Karpas-422 (cell line): ENCODE data around the gene ERBB2. TPM values are rescaled to one million over a fixed set of nuclear protein-coding genes. Genes with fewer than 3 reads are reported as not detected.

Experiments used
- DNase-seq: peaks from one replicate; pipeline ENCODE4 v3.0.0-alpha.2; 2015
- H2AFZ ChIP-seq: fragments of 200-600 bp; sonication (generic); 2 replicates; pipeline ENCODE4 v1.6.1; 2014; ENCODE audit warnings: antibody characterized with exemption, low read length, mixed read lengths
- H3K27ac ChIP-seq: fragments of 200-600 bp; sonication (generic); 2 replicates; pipeline ENCODE4 v1.5.1; 2014; ENCODE audit warnings: mild to moderate bottlenecking, low read length, moderate library complexity
- H3K27me3 ChIP-seq: fragments of 200-600 bp; sonication (generic); 2 replicates; pipeline ENCODE4 v1.6.1; 2014; ENCODE audit warnings: low read length, mixed read lengths
- H3K36me3 ChIP-seq: fragments of 200-600 bp; sonication (generic); 2 replicates; pipeline ENCODE4 v1.6.1; 2014; ENCODE audit warnings: low read length, mixed read lengths; ENCODE audit not compliant: insufficient read depth
- H3K4me1 ChIP-seq: fragments of 200-600 bp; sonication (generic); 2 replicates; pipeline ENCODE4 v1.6.1; 2014; ENCODE audit warnings: mild to moderate bottlenecking, low read length, mixed read lengths
- H3K4me2 ChIP-seq: fragments of 200-600 bp; sonication (generic); 2 replicates; pipeline ENCODE4 v1.6.1; 2014; ENCODE audit warnings: low read length, low read depth, mild to moderate bottlenecking; ENCODE audit not compliant: poor library complexity, severe bottlenecking
- H3K4me3 ChIP-seq: fragments of 200-600 bp; sonication (generic); 2 replicates; pipeline ENCODE4 v1.5.1; 2014; ENCODE audit warnings: mild to moderate bottlenecking, antibody characterized with exemption, low read length, mixed read lengths
- H3K79me2 ChIP-seq: fragments of 200-600 bp; sonication (generic); 2 replicates; pipeline ENCODE4 v1.6.1; 2014; ENCODE audit warnings: mild to moderate bottlenecking, low read length, mixed read lengths
- H3K9ac ChIP-seq: fragments of 200-600 bp; sonication (generic); 2 replicates; pipeline ENCODE4 v1.6.0; 2014; ENCODE audit warnings: low read length
- H3K9me2 ChIP-seq: fragments of 200-600 bp; sonication (generic), shearing (Covaris generic); replicated peaks from 2 replicates; pipeline ENCODE4 v1.6.0; 2014; ENCODE audit warnings: mild to moderate bottlenecking, low read length, moderate library complexity; ENCODE audit not compliant: insufficient read depth
- H3K9me3 ChIP-seq: fragments of 300-700, 200-600 bp; sonication (generic); 2 replicates; pipeline ENCODE4 v1.6.1; 2014; ENCODE audit warnings: low read length, mixed read lengths
- H4K20me1 ChIP-seq: fragments of 200-600 bp; sonication (generic); 2 replicates; pipeline ENCODE4 v1.6.1; 2014; ENCODE audit warnings: mild to moderate bottlenecking, antibody characterized with exemption, low read length, low read depth; ENCODE audit not compliant: insufficient read depth
- total RNA-seq: library from RNA; depleted of rRNA; stranded (reverse); fragments of >200 nt; shearing (Covaris generic); gene quantifications from 2 replicates; pipeline ENCODE4 v1.2.3, GENCODE V29; 2014; ENCODE audit warnings: low replicate concordance

ERBB2 gene
- total RNA-seq, 1 experiment from 2014 or later: 7.3 TPM

DNA sequence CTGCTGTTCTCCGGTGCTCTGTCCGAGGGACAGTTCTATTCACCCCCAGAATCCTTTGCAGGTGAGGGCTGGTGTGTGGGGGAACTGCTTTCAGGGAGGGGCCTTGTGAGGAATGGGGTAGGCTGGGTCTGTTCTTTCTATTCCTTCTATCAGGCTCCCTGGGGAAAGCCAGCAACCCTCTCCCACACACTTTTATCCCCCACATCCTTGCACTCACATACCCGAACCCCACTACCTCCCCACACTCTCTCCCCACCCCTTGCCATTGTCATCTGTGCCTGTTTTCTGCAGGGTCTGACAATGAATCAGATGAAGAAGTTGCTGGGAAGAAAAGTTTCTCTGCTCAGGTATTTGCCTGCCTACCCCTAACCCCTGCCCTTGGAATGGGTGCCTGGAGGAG is 41.1 kb upstream of the ERBB2 start:
- H3K4me1 ChIP-seq: peaks cover 2% of the 10 kb centered on the region; the same call in 1 of the 2 replicates
- no peak overlapping the region for H2AFZ ChIP-seq
- no peak for DNase-seq
- H3K9me2 ChIP-seq: no peaks in the 10 kb centered on the region
- no peak overlapping the region for H3K4me2 ChIP-seq
- peaks cover 12% of the 10 kb centered on the region for H3K79me2 ChIP-seq
- no peak overlapping the region for H3K4me3 ChIP-seq
- no peaks in the 10 kb centered on the region for H3K36me3 ChIP-seq
- no peak overlapping the region for H3K27ac ChIP-seq
- no peaks in the 10 kb centered on the region for H3K9me3 ChIP-seq
- H3K27me3 ChIP-seq: no peaks in the 10 kb centered on the region
- H3K9ac ChIP-seq: no peak overlapping the region
- peaks cover 4% of the 10 kb centered on the region; the same call in 1 of the 2 replicates for H4K20me1 ChIP-seq

GRCh38 chr17:39659279-39660010 is 40.4 kb upstream of the ERBB2 start:
- H2AFZ ChIP-seq: no peak overlapping the region
- H3K27me3 ChIP-seq: no peaks in the 10 kb centered on the region
- peaks cover 2% of the 10 kb centered on the region; the same call in 1 of the 2 replicates for H3K4me1 ChIP-seq
- H3K9me2 ChIP-seq: no peaks in the 10 kb centered on the region
- peaks cover 8% of the 10 kb centered on the region for H3K79me2 ChIP-seq
- peaks cover 4% of the 10 kb centered on the region; the same call in 1 of the 2 replicates for H4K20me1 ChIP-seq
- no peak for DNase-seq
- H3K4me3 ChIP-seq: no peak overlapping the region
- no peaks in the 10 kb centered on the region for H3K9me3 ChIP-seq
- no peak overlapping the region for H3K27ac ChIP-seq
- H3K36me3 ChIP-seq: no peaks in the 10 kb centered on the region
- no peak overlapping the region for H3K9ac ChIP-seq
- no peak overlapping the region for H3K4me2 ChIP-seq

GRCh38 chr17:39660011-39660360 is 39.9 kb upstream of the ERBB2 start:
- Histone ChIP-seq H3K4me1 (peaks cover 2% of the 10 kb centered on the region; the same call in 1 of the 2 replicates), H3K4me2 (no peak overlapping the region), H3K36me3 (no peaks in the 10 kb centered on the region), H2AFZ (no peak overlapping the region), H4K20me1 (no peaks in the 10 kb centered on the region), H3K9ac (no peak overlapping the region), H3K27ac (no peak overlapping the region), H3K4me3 (no peak overlapping the region), H3K27me3 (no peaks in the 10 kb centered on the region), H3K9me2 (no peaks in the 10 kb centered on the region), H3K9me3 (no peaks in the 10 kb centered on the region), H3K79me2 (peaks cover 3% of the 10 kb centered on the region)
- no peak for DNase-seq

- H3K9me2 ChIP-seq: no peaks in the 10 kb centered on the region
- no peak overlapping the region for H3K9ac ChIP-seq
- no peak overlapping the region for H3K4me2 ChIP-seq
- H3K9me3 ChIP-seq: no peaks in the 10 kb centered on the region
- H4K20me1 ChIP-seq: no peaks in the 10 kb centered on the region
- H3K36me3 ChIP-seq: no peaks in the 10 kb centered on the region
- H3K27me3 ChIP-seq: no peaks in the 10 kb centered on the region
- H3K79me2 ChIP-seq: peaks cover 3% of the 10 kb centered on the region; the same call in 1 of the 2 replicates
- no peak overlapping the region for H3K27ac ChIP-seq
- DNase-seq: no peak
- H3K4me3 ChIP-seq: no peak overlapping the region
- H3K4me1 ChIP-seq: peaks cover 2% of the 10 kb centered on the region; the same call in 1 of the 2 replicates
- no peak overlapping the region for H2AFZ ChIP-seq
Measured at GRCh38 chr17:39660397-39661385, 39.2 kb upstream of the ERBB2 start.

DNA sequence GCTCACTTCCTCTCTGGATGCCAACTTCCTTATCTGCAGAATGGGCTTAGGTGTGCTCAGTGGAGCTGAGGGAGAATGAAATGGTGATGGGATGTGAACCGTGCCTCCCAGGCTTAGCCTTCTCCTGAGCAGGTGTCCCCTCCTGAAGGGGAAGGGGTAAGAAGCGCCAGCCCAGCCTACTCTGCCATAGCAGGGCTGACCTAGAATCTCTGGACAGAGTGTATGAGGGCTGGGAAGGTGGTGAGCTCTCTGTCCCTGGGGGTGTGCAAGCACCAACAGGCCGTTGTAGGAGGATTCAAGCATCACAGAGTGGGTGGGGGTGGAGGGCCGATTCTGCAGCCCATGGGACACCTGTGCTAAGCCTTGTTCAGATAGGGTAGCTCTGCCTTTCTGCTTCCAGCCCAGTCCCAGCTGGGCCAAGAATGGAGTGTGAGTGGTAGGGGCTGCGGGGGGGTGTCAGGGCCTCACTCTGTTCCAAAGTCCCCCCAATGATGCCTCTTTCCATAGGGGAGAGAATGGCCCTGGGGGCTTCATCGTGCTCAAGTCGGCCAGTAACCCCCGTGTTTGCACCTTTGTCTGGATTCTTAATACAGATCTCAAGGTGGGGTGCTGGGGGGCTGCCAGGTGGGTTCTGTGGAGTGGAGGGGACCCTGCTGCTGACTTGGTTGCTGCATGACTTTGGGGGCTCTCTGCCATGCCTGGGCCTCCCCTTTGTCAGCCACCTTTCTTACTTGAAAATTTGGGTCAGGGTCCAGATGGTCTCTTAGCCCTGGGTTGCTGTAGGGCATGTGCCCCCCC is 37.9 kb upstream of the ERBB2 start:
- no peak for DNase-seq
- Histone ChIP-seq H3K36me3 (no peaks in the 10 kb centered on the region), H3K9ac (no peak overlapping the region)

DNA sequence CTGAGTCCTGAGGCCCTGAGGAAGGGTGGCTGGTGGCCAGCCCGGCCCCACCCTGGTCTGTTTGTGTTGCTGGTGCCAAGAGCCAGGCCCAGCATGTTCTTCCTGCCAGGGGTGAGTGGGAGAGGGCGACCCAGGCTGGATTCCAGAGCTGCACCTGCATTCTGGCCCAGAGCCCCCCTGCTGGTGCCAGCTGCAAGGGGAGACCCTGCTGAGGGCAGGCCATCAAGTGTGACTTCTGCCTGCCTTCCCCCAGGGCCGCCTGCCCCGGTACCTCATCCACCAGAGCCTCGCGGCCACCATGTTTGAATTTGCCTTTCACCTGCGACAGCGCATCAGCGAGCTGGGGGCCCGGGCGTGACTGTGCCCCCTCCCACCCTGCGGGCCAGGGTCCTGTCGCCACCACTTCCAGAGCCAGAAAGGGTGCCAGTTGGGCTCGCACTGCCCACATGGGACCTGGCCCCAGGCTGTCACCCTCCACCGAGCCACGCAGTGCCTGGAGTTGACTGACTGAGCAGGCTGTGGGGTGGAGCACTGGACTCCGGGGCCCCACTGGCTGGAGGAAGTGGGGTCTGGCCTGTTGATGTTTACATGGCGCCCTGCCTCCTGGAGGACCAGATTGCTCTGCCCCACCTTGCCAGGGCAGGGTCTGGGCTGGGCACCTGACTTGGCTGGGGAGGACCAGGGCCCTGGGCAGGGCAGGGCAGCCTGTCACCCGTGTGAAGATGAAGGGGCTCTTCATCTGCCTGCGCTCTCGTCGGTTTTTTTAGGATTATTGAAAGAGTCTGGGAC is 37.1 kb upstream of the ERBB2 start:
- Histone ChIP-seq H4K20me1 (no peaks in the 10 kb centered on the region; the same call in 1 of the 2 replicates), H3K27ac (no peak overlapping the region), H3K4me2 (no peak overlapping the region), H3K9ac (no peak overlapping the region), H3K4me3 (no peak overlapping the region), H3K27me3 (no peaks in the 10 kb centered on the region), H3K9me2 (no peaks in the 10 kb centered on the region), H3K36me3 (no peaks in the 10 kb centered on the region), H3K79me2 (no peaks in the 10 kb centered on the region), H2AFZ (no peak overlapping the region), H3K4me1 (peaks cover 11% of the 10 kb centered on the region), H3K9me3 (no peaks in the 10 kb centered on the region)
- DNase-seq: no peak

More for the DNA sequence above, 37.9 kb upstream of the ERBB2 start:
- peaks cover 3% of the 10 kb centered on the region for H3K4me1 ChIP-seq
- no peak overlapping the region for H3K27ac ChIP-seq
- H3K9me2 ChIP-seq: no peaks in the 10 kb centered on the region
- no peak overlapping the region for H3K4me3 ChIP-seq
- no peaks in the 10 kb centered on the region; the same call in 1 of the 2 replicates for H4K20me1 ChIP-seq
- no peaks in the 10 kb centered on the region for H3K27me3 ChIP-seq
- H3K79me2 ChIP-seq: no peaks in the 10 kb centered on the region
- H3K4me2 ChIP-seq: no peak overlapping the region
- H2AFZ ChIP-seq: no peak overlapping the region
- no peaks in the 10 kb centered on the region for H3K9me3 ChIP-seq

GRCh38 chr17:39663340-39663687 is 36.5 kb upstream of the ERBB2 start:
- Histone ChIP-seq H2AFZ (no peak overlapping the region), H3K27ac (no peak overlapping the region), H3K4me2 (no peak overlapping the region), H3K36me3 (no peaks in the 10 kb centered on the region), H3K9me2 (no peaks in the 10 kb centered on the region), H3K27me3 (no peaks in the 10 kb centered on the region), H3K79me2 (no peaks in the 10 kb centered on the region), H3K9ac (no peak overlapping the region), H3K4me1 (peaks cover 17% of the 10 kb centered on the region), H3K4me3 (no peak overlapping the region), H3K9me3 (no peaks in the 10 kb centered on the region), H4K20me1 (no peaks in the 10 kb centered on the region; the same call in 1 of the 2 replicates)
- DNase-seq: no peak
